B cell (primary cell): Measurements from ENCODE around the gene CUTA. TPM values are rescaled to one million over a fixed set of nuclear protein-coding genes. Genes with fewer than 3 reads are reported as not detected.
A peak's percentile ranks its signal among the peaks of the same experiment; 100 is the strongest.

ENCODE experiments used
- ATAC-seq: fragments of 200-7000 bp; cut with Tn5 transposase; one replicate; pipeline ENCODE4 v1.10.0; 2021; ENCODE audit warnings: low read depth, mild to moderate bottlenecking, moderate number of reproducible peaks, moderate library complexity
- CTCF ChIA-PET: fragments of 350-600 bp; sonication (Branson Sonifier 250); formaldehyde crosslinking; loops from one replicate; lab custom pipeline; 2021; ENCODE audit warnings: antibody characterized with exemption, inconsistent platforms; lab: Charles Lee
- POLR2A ChIA-PET: fragments of 350-600 bp; sonication (Branson Sonifier 250); formaldehyde crosslinking; loops from one replicate; lab custom pipeline; 2021; ENCODE audit warnings: antibody characterized with exemption; lab: Charles Lee
- DNase-seq: peaks from one replicate; pipeline ENCODE4 v3.0.0; 2013
- H2AFZ ChIP-seq: 2 replicates; pipeline ENCODE4 v1.6.1; 2012; ENCODE audit warnings: mild to moderate bottlenecking, low read depth, low read length; ENCODE audit not compliant: insufficient read depth, poor library complexity, severe bottlenecking
- H3K27ac ChIP-seq, 2 donors: 1 replicate in 1 of 2; 2 replicates in 1 of 2; pipeline ENCODE4 v1.5.1; 2012 to 2013; ENCODE audit warnings: low read length in 2 of 2, mild to moderate bottlenecking in 2 of 2, moderate library complexity in 1 of 2
- H3K27me3 ChIP-seq, 4 experiments: fragments of 200-600 bp in 1 of 4; sonication (generic) in 1 of 4; replicated peaks in 1 of 4; 1 replicate in 2 of 4; 2 replicates in 2 of 4; pipeline versions ENCODE4 v1.6.1 to v1.7.0; 2013 to 2016; ENCODE audit warnings: low read length in 3 of 4, mild to moderate bottlenecking in 2 of 4, mixed read lengths in 1 of 4, moderate library complexity in 1 of 4; ENCODE audit not compliant: insufficient read depth in 4 of 4, control insufficient read depth in 3 of 4; ENCODE audit errors: control extremely low read depth in 1 of 4
- H3K36me3 ChIP-seq, 2 experiments: replicated peaks in 1 of 2; 1 replicate in 1 of 2; 2 replicates in 1 of 2; pipeline versions ENCODE4 v1.6.1 to v1.7.1; 2013; ENCODE audit warnings: low read length in 1 of 2; ENCODE audit not compliant: insufficient read depth in 2 of 2, control insufficient read depth in 1 of 2; ENCODE audit errors: control extremely low read depth in 1 of 2, extremely low read depth in 1 of 2
- H3K4me1 ChIP-seq, 2 donors: fragments of 200-600 bp in 1 of 2; sonication (generic) in 1 of 2; 1 replicate in 1 of 2; 2 replicates in 1 of 2; pipeline versions ENCODE4 v1.5.1 to v1.6.1; 2013 to 2017; ENCODE audit warnings: low read length in 2 of 2; ENCODE audit not compliant: control insufficient read depth in 2 of 2, insufficient read depth in 2 of 2
- H3K4me2 ChIP-seq: replicated peaks from 2 replicates; pipeline ENCODE3; 2012; ENCODE audit warnings: mild to moderate bottlenecking, low read depth, low read length; ENCODE audit not compliant: poor library complexity, severe bottlenecking
- H3K4me3 ChIP-seq, 5 experiments: fragments of 200-600 bp in 1 of 5; sonication (generic) in 1 of 5; 1 replicate in 3 of 5; 2 replicates in 2 of 5; pipeline versions ENCODE4 v1.5.1 to v1.7.0; 2011 to 2016; ENCODE audit warnings: low read length in 4 of 5, mild to moderate bottlenecking in 4 of 5, low read depth in 2 of 5, control low read depth in 1 of 5, moderate library complexity in 1 of 5; ENCODE audit not compliant: insufficient read depth in 1 of 5; ENCODE audit errors: control extremely low read depth in 1 of 5, extremely low read depth in 1 of 5
- H3K79me2 ChIP-seq: fragments of 200-600 bp; sonication (generic); one replicate; pipeline ENCODE4 v1.6.0; 2016; ENCODE audit warnings: low read length; ENCODE audit not compliant: control insufficient read depth, insufficient read depth
- H3K9ac ChIP-seq: fragments of 200-600 bp; sonication (generic); 2 replicates; pipeline ENCODE4 v1.6.1; 2017; ENCODE audit warnings: mild to moderate bottlenecking, low read length, moderate library complexity
- H3K9me3 ChIP-seq, 3 donors: one replicate each; pipeline versions ENCODE4 v1.6.1 to v1.7.1; 2013; ENCODE audit warnings: low read length in 2 of 3; ENCODE audit not compliant: control insufficient read depth in 2 of 3, insufficient read depth in 1 of 3; ENCODE audit errors: control extremely low read depth in 1 of 3
- H4K20me1 ChIP-seq: 2 replicates; pipeline ENCODE4 v1.6.0; 2012; ENCODE audit warnings: mild to moderate bottlenecking, low read length; ENCODE audit not compliant: insufficient read depth, control insufficient read depth, poor library complexity, severe bottlenecking
- H3K27ac Mint-ChIP-seq: one replicate; pipeline ENCODE4 v1.8.0; 2021; ENCODE audit warnings: mixed read lengths
- H3K27me3 Mint-ChIP-seq: one replicate; pipeline ENCODE4 v1.8.0; 2021; ENCODE audit warnings: mixed read lengths
- H3K4me1 Mint-ChIP-seq: one replicate; pipeline ENCODE4 v1.8.0; 2021; ENCODE audit warnings: mixed read lengths
- H3K4me3 Mint-ChIP-seq: one replicate; pipeline ENCODE4 v1.8.0; 2021; ENCODE audit warnings: mixed read lengths
- H3K9me3 Mint-ChIP-seq: one replicate; pipeline ENCODE4 v1.8.0; 2022; ENCODE audit warnings: mixed read lengths; ENCODE audit not compliant: insufficient read depth
- EZH2 ChIP-seq: IDR thresholded peaks from 2 replicates; pipeline ENCODE4 v1.6.1; 2012; ENCODE audit warnings: borderline replicate concordance, low read depth, mild to moderate bottlenecking, moderate library complexity, low read length; ENCODE audit not compliant: insufficient read depth, poor library complexity, severe bottlenecking
- WGBS: methylation state at CpG from one replicate; pipeline ENCODE4 v1.1.5; 2013; ENCODE audit warnings: missing lambda C conversion rate; ENCODE audit not compliant: insufficient coverage; 5-methylcytosine and 5-hydroxymethylcytosine counted together
- intact Hi-C: fragments of 100-400 bp; cut with micrococcal nuclease; formaldehyde crosslinking; loops from one replicate; pipeline ENCODE4 v1.10.0; 2022
- polyA plus RNA-seq: library from polyadenylated mRNA; depleted of rRNA; stranded (reverse); fragments of >200 nt; gene quantifications from 2 replicates; pipeline ENCODE4 v1.2.3, GENCODE V29; 2012
- total RNA-seq, 2 donors: library from RNA; stranded (reverse); fragments of 120-200 nt in 1 of 2; gene quantifications; 1 replicate in 1 of 2; 2 replicates in 1 of 2; pipeline versions ENCODE4 v1.2.3 to v1.2.4, GENCODE V29; 2013 to 2022
- TF ChIP-seq, protein P1 (sequence below): fragments of 200-600 bp; IDR thresholded peaks from one replicate; pipeline ENCODE4 v1.8.0; 2022; ENCODE audit warnings: antibody characterized with exemption, mild to moderate bottlenecking

Gene CUTA
- total and polyA plus RNA-seq, 2 donors (not counting 1 experiment from before 2014, with no cell fraction given), result 137 to 226 TPM

DNA sequence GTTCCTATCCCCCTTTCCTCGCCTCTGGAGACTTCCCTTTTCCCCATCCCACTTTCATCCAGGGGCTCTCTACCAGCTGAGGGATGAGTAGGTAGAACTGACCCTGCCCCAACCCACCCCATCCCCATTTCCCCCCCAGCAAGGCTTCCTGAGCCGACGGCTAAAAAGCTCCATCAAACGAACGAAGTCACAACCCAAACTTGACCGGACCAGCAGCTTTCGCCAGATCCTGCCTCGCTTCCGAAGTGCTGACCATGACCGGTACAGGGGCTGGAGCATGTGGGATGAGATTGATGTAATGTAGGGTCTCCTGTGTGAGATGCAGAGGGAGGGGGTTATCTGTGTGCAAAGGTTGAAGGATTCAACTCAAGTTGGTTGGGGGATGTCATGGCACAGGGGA, 14.6 kb upstream of the CUTA start:
- Histone ChIP-seq H3K9ac (peak overlapping the region; percentile 69), H2AFZ (peak overlapping the region; percentile 69), H3K36me3 (peaks cover 6 to 24% of the 10 kb centered on the region in 2 experiments), H4K20me1 (no peaks in the 10 kb centered on the region), H3K9me3 (no peaks in the 10 kb centered on the region), H3K27me3 (no peaks in the 10 kb centered on the region), H3K4me2 (peak overlapping the region; percentile 98), H3K79me2 (peaks cover 13% of the 10 kb centered on the region), H3K4me1 (peaks cover 57 to 61% of the 10 kb centered on the region in 2 donors), H3K27ac (peak overlapping the region; percentile 56 to 75), H3K4me3 (peak overlapping the region; percentile 48 to 72 (median 52))
- ATAC-seq, result no peak
- ChIA-PET POLR2A (no interaction called here), CTCF (interaction anchor here (0.7 to 1.4 kb wide), 3 partner anchors 14 to 143 kb away, joined by 3 read pairs; partner anchors contain the start of gene ZBTB9)
- Mint-ChIP-seq H3K4me3 (peak overlapping the region; percentile 96), H3K27me3 (no peaks in the 10 kb centered on the region), H3K9me3 (no peaks in the 10 kb centered on the region), H3K4me1 (peaks cover 61% of the 10 kb centered on the region), H3K27ac (peak overlapping the region; percentile 90)
- no peak for DNase-seq
- no peak for TF ChIP-seq EZH2
- TF ChIP-seq, protein P1, sequence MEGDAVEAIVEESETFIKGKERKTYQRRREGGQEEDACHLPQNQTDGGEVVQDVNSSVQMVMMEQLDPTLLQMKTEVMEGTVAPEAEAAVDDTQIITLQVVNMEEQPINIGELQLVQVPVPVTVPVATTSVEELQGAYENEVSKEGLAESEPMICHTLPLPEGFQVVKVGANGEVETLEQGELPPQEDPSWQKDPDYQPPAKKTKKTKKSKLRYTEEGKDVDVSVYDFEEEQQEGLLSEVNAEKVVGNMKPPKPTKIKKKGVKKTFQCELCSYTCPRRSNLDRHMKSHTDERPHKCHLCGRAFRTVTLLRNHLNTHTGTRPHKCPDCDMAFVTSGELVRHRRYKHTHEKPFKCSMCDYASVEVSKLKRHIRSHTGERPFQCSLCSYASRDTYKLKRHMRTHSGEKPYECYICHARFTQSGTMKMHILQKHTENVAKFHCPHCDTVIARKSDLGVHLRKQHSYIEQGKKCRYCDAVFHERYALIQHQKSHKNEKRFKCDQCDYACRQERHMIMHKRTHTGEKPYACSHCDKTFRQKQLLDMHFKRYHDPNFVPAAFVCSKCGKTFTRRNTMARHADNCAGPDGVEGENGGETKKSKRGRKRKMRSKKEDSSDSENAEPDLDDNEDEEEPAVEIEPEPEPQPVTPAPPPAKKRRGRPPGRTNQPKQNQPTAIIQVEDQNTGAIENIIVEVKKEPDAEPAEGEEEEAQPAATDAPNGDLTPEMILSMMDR, result no peak
- WGBS, result 46% methylated on average over 9 of the region's 10 CpGs
- intact Hi-C loops, result no loop called here

DNA sequence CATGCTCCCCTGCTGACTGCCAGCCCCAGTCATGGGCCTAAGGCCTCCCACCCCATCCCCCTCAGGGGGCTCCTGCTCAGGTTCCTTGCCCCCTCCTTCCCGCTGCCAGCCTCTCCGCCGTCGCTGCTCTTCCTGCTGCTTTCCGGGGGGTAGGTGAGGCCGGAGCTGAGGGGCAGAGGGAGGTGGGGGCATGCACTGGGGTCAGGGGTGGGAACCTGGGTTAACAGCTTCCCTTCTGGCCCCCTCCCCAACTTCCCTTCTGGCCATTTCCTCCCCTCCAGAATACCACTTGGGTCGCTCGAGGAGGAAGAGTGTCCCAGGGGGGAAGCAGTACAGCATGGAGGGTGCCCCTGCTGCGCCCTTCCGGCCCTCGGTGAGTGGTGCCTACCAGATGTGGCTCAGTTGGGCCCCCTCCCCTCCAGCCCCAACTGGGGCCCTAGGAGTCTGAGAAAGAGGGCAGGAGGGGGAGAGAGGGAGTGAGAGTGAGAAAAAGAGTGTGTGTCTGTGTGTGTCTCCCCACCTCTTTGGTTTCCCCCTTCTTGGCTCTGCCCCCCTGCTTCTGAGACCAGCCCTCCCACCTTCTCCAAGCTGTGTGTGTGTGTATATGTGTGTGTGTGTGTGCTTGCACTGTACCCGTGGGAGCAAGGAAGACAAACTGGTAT, 14.1 kb upstream of the CUTA start:
- Histone ChIP-seq H3K4me2 (peak overlapping the region; percentile 98), H3K9me3 (no peaks in the 10 kb centered on the region), H3K4me3 (peak overlapping the region; percentile 48 to 72 (median 52)), H2AFZ (peak overlapping the region; percentile 69), H4K20me1 (no peaks in the 10 kb centered on the region), H3K27me3 (no peaks in the 10 kb centered on the region), H3K9ac (peak overlapping the region; percentile 69), H3K79me2 (peaks cover 13% of the 10 kb centered on the region), H3K4me1 (peaks cover 61 to 66% of the 10 kb centered on the region in 2 donors), H3K27ac (peak overlapping the region; percentile 56 to 75), H3K36me3 (peaks cover 6 to 19% of the 10 kb centered on the region in 2 experiments)
- no peaks in the 10 kb centered on the region for H3K27me3 Mint-ChIP-seq
- H3K4me1 Mint-ChIP-seq, result peaks cover 66% of the 10 kb centered on the region
- POLR2A ChIA-PET, result interaction anchor here (0.6 to 1.3 kb wide), 3 partner anchors 80 to 114 kb away, joined by 3 to 10 read pairs (median 6); partner anchors contain the start of gene ZBTB22
- ATAC-seq (peak; percentile 42), DNase-seq (peak; percentile 71)
- CTCF ChIA-PET, result interaction anchor here (0.7 to 1.4 kb wide), 3 partner anchors 22 to 147 kb away, joined by 3 to 4 read pairs (median 3); partner anchors contain the start of gene ZBTB9
- H3K9me3 Mint-ChIP-seq, result no peaks in the 10 kb centered on the region
- intact Hi-C loops, result loop anchor here (1.0 kb wide), 1 partner anchor 22 kb away; the partner anchor contains the start of gene ZBTB9
- H3K4me3 Mint-ChIP-seq, result peak overlapping the region; percentile 96
- no CpG with 5 or more reads among the region's 12 CpGs for WGBS
- H3K27ac Mint-ChIP-seq, result peak overlapping the region; percentile 90
- TF ChIP-seq, protein P1, result no peak
